GM23248 (cell line): ENCODE results near the gene CCDC171. TPM values are rescaled to one million over a fixed set of nuclear protein-coding genes. Genes with fewer than 3 reads are reported as not detected.

ENCODE experiments used
- DNase-seq: peaks from one replicate; pipeline ENCODE4 v3.0.0-alpha.2; 2015
- H2AFZ ChIP-seq: fragments of 200-600 bp; sonication (generic); 2 replicates; pipeline ENCODE4 v1.6.1; 2016; ENCODE audit warnings: antibody characterized with exemption
- H3F3A ChIP-seq: fragments of 200-600 bp; sonication (generic); 2 replicates; pipeline ENCODE4 v1.6.1; 2016; ENCODE audit warnings: mild to moderate bottlenecking, antibody characterized with exemption, mixed run types; ENCODE audit not compliant: insufficient read depth
- H3K27ac ChIP-seq: fragments of 200-600 bp; sonication (generic); 2 replicates; pipeline ENCODE4 v1.5.1; 2016; ENCODE audit warnings: mild to moderate bottlenecking
- H3K27me3 ChIP-seq: fragments of 200-600 bp; sonication (generic); replicated peaks from 2 replicates; pipeline ENCODE4 v1.6.1; 2016; ENCODE audit warnings: mild to moderate bottlenecking; ENCODE audit not compliant: insufficient read depth
- H3K36me3 ChIP-seq: fragments of 200-600 bp; sonication (generic); 2 replicates; pipeline ENCODE4 v1.6.1; 2016; ENCODE audit warnings: low read depth, mild to moderate bottlenecking
- H3K4me1 ChIP-seq: fragments of 200-600 bp; sonication (generic); 2 replicates; pipeline ENCODE4 v1.6.1; 2016; ENCODE audit warnings: mild to moderate bottlenecking; ENCODE audit not compliant: insufficient read depth
- H3K4me2 ChIP-seq: fragments of 200-600 bp; sonication (generic); one replicate; pipeline ENCODE4 v1.6.1; 2016; ENCODE audit warnings: mild to moderate bottlenecking; ENCODE audit not compliant: unreplicated experiment
- H3K4me3 ChIP-seq: fragments of 200-600 bp; sonication (generic); 2 replicates; pipeline ENCODE4 v1.5.1; 2016; ENCODE audit warnings: mild to moderate bottlenecking
- H3K79me2 ChIP-seq: fragments of 200-600 bp; sonication (generic); 2 replicates; pipeline ENCODE4 v1.6.1; 2016; ENCODE audit warnings: mild to moderate bottlenecking; ENCODE audit not compliant: insufficient read depth
- H3K9ac ChIP-seq: fragments of 200-600 bp; sonication (generic); 2 replicates; pipeline ENCODE4 v1.6.1; 2016; ENCODE audit warnings: mild to moderate bottlenecking
- H3K9me2 ChIP-seq: fragments of 200-600 bp; sonication (generic); 2 replicates; pipeline ENCODE4 v1.6.1; 2016; ENCODE audit warnings: mixed run types, mild to moderate bottlenecking, moderate library complexity; ENCODE audit not compliant: insufficient read depth
- H3K9me3 ChIP-seq: fragments of 200-600 bp; sonication (generic); one replicate; pipeline ENCODE4 v1.6.1; 2017; ENCODE audit warnings: low read depth
- H4K20me1 ChIP-seq: fragments of 200-600 bp; sonication (generic); 2 replicates; pipeline ENCODE4 v1.6.0; 2016; ENCODE audit not compliant: insufficient read depth
- EZH2 ChIP-seq: fragments of 200-600 bp; sonication (generic); IDR thresholded peaks from 2 replicates; pipeline ENCODE4 v1.6.1; 2018; ENCODE audit warnings: antibody characterized with exemption, mild to moderate bottlenecking; ENCODE audit not compliant: insufficient read depth, poor library complexity, severe bottlenecking
- EZH2phosphoT487 ChIP-seq: fragments of 200-600 bp; sonication (generic); IDR thresholded peaks from 2 replicates; pipeline ENCODE4 v1.6.1; 2018; ENCODE audit warnings: antibody characterized with exemption, moderate library complexity, mild to moderate bottlenecking, low read depth; ENCODE audit not compliant: insufficient read depth
- WGBS, 2 experiments: methylation state at CpG; one replicate each; pipeline ENCODE4 v1.1.6; 2015 to 2017; ENCODE audit warnings: low lambda C conversion rate in 2 of 2, low coverage in 1 of 2; ENCODE audit errors: missing lambda C conversion rate in 2 of 2; 5-methylcytosine and 5-hydroxymethylcytosine counted together
- in situ Hi-C: fragments of 300-500 bp; cut with MboI; formaldehyde crosslinking; loops from 2 replicates; pipeline ENCODE4 v1.15.0; 2020
- polyA plus RNA-seq: library from polyadenylated mRNA; unstranded; fragments of >200 nt; fragmentation: Nextera tagmentation; extraction: Ambion mirVana; gene quantifications from 2 replicates; pipeline ENCODE4 v1.2.1, GENCODE V29; 2016
- total RNA-seq: library from RNA; depleted of rRNA; stranded (reverse); fragments of >200 nt; shearing (Covaris generic); gene quantifications from 2 replicates; pipeline ENCODE4 v1.2.3, GENCODE V29; 2014

The CCDC171 gene
- total and polyA plus RNA-seq, 2 experiments from 2014 or later: 0.99 to 3.5 TPM

GRCh38 chr9:15763371-15763770, 210.5 kb downstream of the CCDC171 start:
- Histone ChIP-seq H3K79me2 (no peaks in the 10 kb centered on the region), H3K4me2 (no peak overlapping the region), H2AFZ (no peak overlapping the region), H3K9ac (no peak overlapping the region), H3F3A (no peaks in the 10 kb centered on the region), H3K4me1 (no peaks in the 10 kb centered on the region), H3K4me3 (no peak overlapping the region), H3K27me3 (no peaks in the 10 kb centered on the region), H3K36me3 (no peaks in the 10 kb centered on the region), H3K9me2 (no peaks in the 10 kb centered on the region), H3K27ac (no peak overlapping the region), H4K20me1 (no peaks in the 10 kb centered on the region), H3K9me3 (no peaks in the 10 kb centered on the region)
- in situ Hi-C loops: no loop called here
- 53 to 78% methylated on average over 1 of the region's 1 CpG for WGBS, 2 experiments
- no peak for TF ChIP-seq EZH2phosphoT487
- no peak for TF ChIP-seq EZH2
- no peak for DNase-seq

DNA sequence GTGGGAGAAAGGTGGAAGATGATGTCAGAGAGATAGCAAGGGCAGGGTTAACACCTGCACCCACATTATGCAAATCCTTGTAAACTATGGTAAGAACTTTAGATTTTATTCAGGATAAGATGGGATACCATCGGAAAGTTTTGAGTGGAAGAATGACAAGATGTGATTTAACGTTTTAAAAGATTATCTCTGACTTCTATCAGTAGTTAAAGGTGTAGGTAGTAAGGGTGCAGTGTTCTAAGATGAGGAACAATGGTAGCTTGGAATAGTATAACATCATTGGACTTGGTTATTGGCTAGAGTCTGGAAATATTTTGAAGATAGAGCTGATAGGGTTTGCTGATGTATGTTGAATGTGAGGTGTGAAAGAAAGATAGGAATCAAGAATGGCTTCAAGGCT, 211.3 kb downstream of the CCDC171 start:
- no peak overlapping the region for H3K9ac ChIP-seq
- no peak overlapping the region for H2AFZ ChIP-seq
- H3K4me3 ChIP-seq: no peak overlapping the region
- no peaks in the 10 kb centered on the region for H3K27me3 ChIP-seq
- no peak for DNase-seq
- no peaks in the 10 kb centered on the region for H3F3A ChIP-seq
- no peaks in the 10 kb centered on the region for H3K79me2 ChIP-seq
- no peaks in the 10 kb centered on the region for H3K4me1 ChIP-seq
- no peaks in the 10 kb centered on the region for H3K9me2 ChIP-seq
- H3K36me3 ChIP-seq: no peaks in the 10 kb centered on the region
- 80 to 84% methylated on average over 2 of the region's 2 CpGs for WGBS, 2 experiments
- in situ Hi-C loops: no loop called here
- H4K20me1 ChIP-seq: no peaks in the 10 kb centered on the region
- no peak for TF ChIP-seq EZH2
- TF ChIP-seq EZH2phosphoT487: no peak
- no peak overlapping the region for H3K27ac ChIP-seq
- H3K9me3 ChIP-seq: no peaks in the 10 kb centered on the region
- H3K4me2 ChIP-seq: no peak overlapping the region

- H3K9me2 ChIP-seq: no peaks in the 10 kb centered on the region
- no peaks in the 10 kb centered on the region for H3K79me2 ChIP-seq
- no peaks in the 10 kb centered on the region for H3K36me3 ChIP-seq
- no peaks in the 10 kb centered on the region for H3F3A ChIP-seq
- no peak overlapping the region for H3K4me2 ChIP-seq
- no peak overlapping the region for H3K27ac ChIP-seq
- no peak overlapping the region for H2AFZ ChIP-seq
- no peak overlapping the region for H3K4me3 ChIP-seq
- no peaks in the 10 kb centered on the region for H3K27me3 ChIP-seq
- no peak for DNase-seq
- H4K20me1 ChIP-seq: no peaks in the 10 kb centered on the region
- H3K9ac ChIP-seq: no peak overlapping the region
- no peaks in the 10 kb centered on the region for H3K4me1 ChIP-seq
- in situ Hi-C loops: no loop called here
- 59 to 64% methylated on average over 5 of the region's 5 CpGs for WGBS, 2 experiments
- TF ChIP-seq EZH2 (no peak), EZH2phosphoT487 (no peak)
- no peaks in the 10 kb centered on the region for H3K9me3 ChIP-seq
These were observed 216.7 kb downstream of the CCDC171 start for GRCh38 chr9:15769547-15769946.

DNA sequence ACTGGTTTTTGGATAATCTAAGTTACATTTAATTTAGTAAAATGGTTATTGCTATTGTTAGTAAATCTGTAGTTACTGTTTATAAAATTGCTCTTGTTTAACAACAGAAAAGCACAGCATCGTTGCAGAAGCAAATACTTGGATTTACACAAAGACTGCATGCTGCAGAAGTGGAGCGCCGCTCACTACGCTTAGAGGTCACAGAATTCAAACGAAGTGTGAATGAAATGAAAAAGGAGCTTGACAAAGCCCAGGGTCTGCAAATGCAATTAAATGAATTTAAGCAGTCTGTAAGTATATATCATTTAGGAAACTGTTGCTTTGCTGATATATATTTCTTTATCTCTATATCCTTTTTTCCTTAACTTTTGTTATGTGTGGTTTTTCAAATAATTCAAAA, 226.0 kb downstream of the CCDC171 start:
- no peaks in the 10 kb centered on the region for H3K4me1 ChIP-seq
- H3F3A ChIP-seq: no peaks in the 10 kb centered on the region
- no peak for DNase-seq
- no peak overlapping the region for H2AFZ ChIP-seq
- TF ChIP-seq EZH2phosphoT487: no peak
- TF ChIP-seq EZH2: no peak
- H3K4me2 ChIP-seq: no peak overlapping the region
- no peaks in the 10 kb centered on the region for H3K79me2 ChIP-seq
- no peaks in the 10 kb centered on the region for H3K27me3 ChIP-seq
- no peaks in the 10 kb centered on the region for H4K20me1 ChIP-seq
- no peaks in the 10 kb centered on the region for H3K9me3 ChIP-seq
- no peak overlapping the region for H3K4me3 ChIP-seq
- H3K27ac ChIP-seq: no peak overlapping the region
- 0 out of 2 replicates have a peak, but pooled peaks cover 4% of the 10 kb centered on the region for H3K9me2 ChIP-seq
- 77 to 82% methylated on average over 5 of the region's 5 CpGs for WGBS, 2 experiments
- H3K9ac ChIP-seq: no peak overlapping the region
- in situ Hi-C loops: no loop called here
- H3K36me3 ChIP-seq: no peaks in the 10 kb centered on the region

DNA sequence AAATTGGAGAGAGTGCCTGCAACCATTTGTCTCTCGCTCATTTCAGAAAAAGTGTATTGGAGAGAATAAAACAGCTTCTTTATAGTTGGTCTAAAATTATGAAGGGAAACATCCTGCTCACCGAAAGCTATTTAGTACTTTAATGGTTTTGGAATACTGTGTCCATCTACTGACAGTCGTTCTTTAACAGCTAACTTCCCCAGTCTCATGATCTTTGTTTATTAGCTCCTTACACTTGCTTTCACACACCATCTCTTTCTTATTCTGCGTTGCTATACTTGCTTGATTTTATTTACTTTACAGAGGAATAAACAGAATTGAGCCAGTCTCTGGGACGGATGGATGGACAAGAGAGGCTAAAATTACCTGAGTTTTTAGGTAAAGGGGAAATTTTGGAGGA, 229.3 kb downstream of the CCDC171 start:
- WGBS, 2 experiments: 22 to 24% methylated on average over 5 of the region's 5 CpGs
- no peak overlapping the region for H3K4me2 ChIP-seq
- no peaks in the 10 kb centered on the region for H3K36me3 ChIP-seq
- H3K27ac ChIP-seq: no peak overlapping the region
- H3K79me2 ChIP-seq: no peaks in the 10 kb centered on the region
- no peak for DNase-seq
- no peaks in the 10 kb centered on the region for H3K4me1 ChIP-seq
- in situ Hi-C loops: no loop called here
- H2AFZ ChIP-seq: no peak overlapping the region
- no peaks in the 10 kb centered on the region for H3F3A ChIP-seq
- H4K20me1 ChIP-seq: no peaks in the 10 kb centered on the region
- H3K27me3 ChIP-seq: no peaks in the 10 kb centered on the region
- no peaks in the 10 kb centered on the region for H3K9me3 ChIP-seq
- no peaks in the 10 kb centered on the region for H3K9me2 ChIP-seq
- TF ChIP-seq EZH2 (no peak), EZH2phosphoT487 (no peak)
- no peak overlapping the region for H3K4me3 ChIP-seq
- no peak overlapping the region for H3K9ac ChIP-seq
